Measurements from ENCODE around the gene RFFL.
A peak's percentile ranks its signal among the peaks of the same experiment; 100 is the strongest.
"Not testable (repeated sequence)": the region's sequence is repeated elsewhere in the genome, so short reads cannot be mapped to it uniquely, and the experiment has no call there.

RFFL gene

DNA sequence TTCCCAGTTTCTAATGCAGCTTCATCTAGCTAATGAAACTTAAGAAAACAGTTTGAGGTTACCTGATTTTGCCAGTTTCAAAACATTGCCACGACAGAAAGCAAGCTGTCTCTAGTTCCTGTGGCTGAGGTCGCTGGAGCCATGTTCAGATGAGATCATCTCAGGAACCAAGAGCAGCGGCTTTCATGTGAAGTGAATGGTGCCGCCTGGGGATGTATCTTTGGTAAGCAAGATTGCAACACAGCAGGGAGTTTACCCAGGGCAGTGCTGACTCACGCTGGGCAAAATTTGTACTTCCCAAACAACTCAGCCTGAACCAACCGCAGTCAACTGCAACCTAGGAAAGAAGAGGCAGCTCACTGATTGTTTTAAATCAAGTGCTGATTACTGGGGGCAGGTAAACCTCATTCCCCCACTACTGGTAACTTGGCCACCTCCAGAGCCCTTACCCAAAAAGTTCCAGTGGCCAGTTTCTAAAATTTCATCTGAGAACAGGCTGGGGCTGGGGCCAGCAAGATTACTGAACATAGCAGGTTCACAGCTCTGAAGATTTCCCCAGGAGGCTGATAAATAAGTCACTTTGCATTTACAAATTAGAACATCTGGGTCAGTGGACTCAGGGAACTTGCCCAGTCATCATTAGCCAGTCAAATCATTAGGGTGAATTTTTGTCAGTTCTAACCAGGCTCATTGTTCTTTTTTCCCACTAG is at the start of gene RFFL:
RFFL (minus strand) TSS at position 194 of the 710 bp plus-strand sequence. CDS start 37,154 bp downstream, outside the sequence.
- peak; percentile 56 for DNase-seq (ENCODE audit: low read depth)

DNA sequence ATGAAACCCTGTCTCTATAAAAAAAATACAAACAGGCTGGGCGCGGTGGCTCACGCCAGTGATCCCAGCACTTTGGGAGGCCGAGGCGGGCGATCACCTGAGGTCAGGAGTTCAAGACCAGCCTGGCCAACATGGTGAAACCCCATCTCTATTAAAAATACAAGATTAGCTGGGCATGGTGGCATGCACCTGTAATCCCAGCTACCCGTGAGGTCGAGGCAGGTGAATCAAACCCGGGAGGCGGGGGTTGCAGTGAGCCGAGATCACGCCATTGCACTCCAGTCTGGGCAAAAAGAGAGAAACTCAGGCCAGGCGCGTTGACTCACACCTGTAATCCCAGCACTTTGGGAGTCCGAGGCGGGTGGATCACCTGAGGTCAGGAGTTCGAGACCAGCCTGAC is 47.3 kb upstream of the RFFL start:
- not testable (repeated sequence) for DNase-seq (ENCODE audit: low read depth)

DNA sequence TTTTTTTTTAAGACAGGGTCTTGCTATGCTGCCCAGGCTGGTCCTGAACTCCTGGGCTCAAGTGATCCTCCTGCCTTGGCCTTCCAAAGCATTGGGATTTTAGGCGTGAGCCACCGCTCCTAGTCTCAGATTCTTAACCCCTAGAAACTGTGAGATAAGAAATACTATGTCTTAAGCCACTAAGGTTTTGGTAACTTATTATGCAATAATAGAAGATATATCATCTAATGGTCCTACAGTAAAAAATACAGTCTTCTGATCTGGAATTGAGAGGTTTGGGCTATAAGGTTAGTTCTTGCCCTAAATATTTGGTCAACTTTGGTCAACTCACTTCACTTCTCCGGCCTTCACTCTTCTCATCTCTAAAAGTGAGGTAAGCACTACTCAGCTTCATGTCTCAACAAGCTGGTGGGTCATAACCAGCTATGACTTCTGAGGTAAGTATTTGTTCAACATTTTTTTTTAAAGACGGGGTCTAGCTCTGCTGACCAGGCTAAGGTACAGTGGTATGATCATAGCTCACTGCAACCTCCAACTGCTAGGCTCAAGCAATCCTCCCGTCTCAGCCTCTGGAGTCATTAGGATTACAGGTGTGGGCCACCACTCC is 41.4 kb upstream of the RFFL start:
- DNase-seq (ENCODE audit: low read depth) = no peak

DNA sequence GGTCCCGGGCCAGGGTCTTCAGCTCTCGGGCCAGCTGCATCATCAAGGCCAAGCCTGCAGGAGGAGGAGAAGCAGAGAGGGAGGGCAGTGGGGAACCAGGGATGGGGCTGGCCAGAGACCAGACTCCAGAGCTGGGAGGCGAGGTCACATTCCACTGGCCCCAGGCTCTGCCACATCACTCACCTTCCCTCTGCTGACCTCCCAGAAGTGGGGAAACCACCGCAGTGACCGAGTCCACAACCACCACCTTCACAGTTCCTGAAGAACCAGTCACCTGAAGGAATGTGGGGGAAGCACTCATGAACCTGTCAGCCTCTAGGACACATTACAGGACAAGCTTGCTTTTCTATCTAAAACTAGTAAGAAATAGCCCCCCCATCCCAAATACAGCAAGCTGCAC is 39.8 kb upstream of the RFFL start:
- DNase-seq (ENCODE audit: low read depth) = no peak

GRCh38 chr17:35101725-35102124 is 38.2 kb upstream of the RFFL start:
- DNase-seq (ENCODE audit: low read depth) = no peak

- DNase-seq (ENCODE audit: low read depth) = no peak
These were observed 37.5 kb upstream of the RFFL start for GRCh38 chr17:35101036-35101435.

DNA sequence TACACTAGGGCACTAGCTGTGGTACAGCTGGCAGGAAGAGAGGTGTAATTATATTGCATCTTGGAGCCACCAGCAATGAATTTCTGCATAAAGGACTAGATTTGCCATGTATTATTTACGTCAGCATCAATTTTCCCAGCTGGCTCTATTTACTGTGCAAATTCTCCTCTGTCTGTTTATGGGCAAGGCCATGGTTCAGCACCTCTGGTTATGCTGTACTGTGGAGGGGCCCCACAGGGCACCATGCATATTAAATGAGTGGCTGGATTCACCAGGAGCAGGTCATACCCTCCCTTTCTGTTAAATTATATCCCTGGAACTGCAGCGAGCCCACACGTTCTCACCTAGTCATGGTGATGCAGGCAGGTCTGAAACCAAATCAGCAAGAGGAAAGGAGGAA is 36.4 kb upstream of the RFFL start:
- no peak for DNase-seq (ENCODE audit: low read depth)

GRCh38 chr17:35097776-35098175 is 34.3 kb upstream of the RFFL start:
- DNase-seq (ENCODE audit: low read depth) = no peak

DNA sequence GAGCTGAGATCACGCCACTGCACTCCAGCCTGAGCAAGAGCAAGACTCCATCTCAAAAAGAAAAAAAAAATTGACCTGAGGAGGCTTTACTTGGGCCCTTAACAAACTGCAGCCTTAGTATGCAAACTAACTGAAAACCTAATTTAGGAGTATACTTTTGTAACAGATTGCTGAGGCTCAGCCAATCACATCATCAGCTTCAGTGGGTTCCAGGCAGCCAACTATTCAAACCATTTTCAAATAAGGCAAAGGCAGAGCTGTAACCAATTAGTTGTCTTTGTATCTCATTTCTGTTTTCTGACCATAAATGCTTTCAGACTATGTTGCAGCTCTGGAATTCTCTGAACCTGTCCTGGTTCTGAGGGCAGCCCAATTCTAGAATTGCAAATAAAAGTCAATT is 32.2 kb upstream of the RFFL start:
- DNase-seq (ENCODE audit: low read depth) = no peak

GRCh38 chr17:35094902-35095301 is 31.4 kb upstream of the RFFL start:
- no peak for DNase-seq (ENCODE audit: low read depth)

- not testable (repeated sequence) for DNase-seq (ENCODE audit: low read depth)
These were observed 27.2 kb upstream of the RFFL start for GRCh38 chr17:35090707-35091106.

GRCh38 chr17:35089586-35090296 is 26.2 kb upstream of the RFFL start:
- DNase-seq (ENCODE audit: low read depth) = peak; percentile 3

- peak; percentile 77 for DNase-seq (ENCODE audit: low read depth)
These were observed 25.5 kb upstream of the RFFL start for GRCh38 chr17:35088881-35089585.

GRCh38 chr17:35088356-35088880 is 24.9 kb upstream of the RFFL start:
- no peak for DNase-seq (ENCODE audit: low read depth)

DNA sequence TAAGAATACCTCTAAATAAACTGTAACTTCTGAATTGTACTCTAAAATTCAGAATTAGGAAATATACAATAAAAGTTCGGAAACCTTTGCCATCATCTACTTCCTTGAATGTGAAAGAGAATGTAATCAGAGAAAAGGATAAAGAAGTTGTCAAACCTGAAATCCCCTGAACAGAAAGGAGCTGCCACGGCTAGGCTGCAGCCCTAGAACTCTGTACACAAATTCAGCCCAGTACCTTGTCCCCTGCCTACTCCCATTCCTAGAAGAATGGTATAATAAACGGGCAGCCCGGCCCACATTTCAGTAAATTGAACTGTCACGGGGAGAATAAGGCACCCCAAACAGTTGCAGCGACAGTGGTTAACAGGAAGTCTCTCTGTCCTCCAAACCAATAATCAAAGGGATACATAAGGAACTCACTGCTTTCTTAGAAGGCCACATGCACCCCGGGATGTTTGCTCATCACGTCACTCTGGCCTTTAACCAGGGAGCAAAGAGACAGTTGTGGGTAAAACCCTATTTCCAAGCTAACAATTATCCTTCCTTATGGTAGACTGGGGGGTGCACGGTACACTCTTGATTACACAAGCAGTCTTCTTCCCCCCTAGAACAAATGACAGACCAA is 24.3 kb upstream of the RFFL start:
- no peak for DNase-seq (ENCODE audit: low read depth)

DNA sequence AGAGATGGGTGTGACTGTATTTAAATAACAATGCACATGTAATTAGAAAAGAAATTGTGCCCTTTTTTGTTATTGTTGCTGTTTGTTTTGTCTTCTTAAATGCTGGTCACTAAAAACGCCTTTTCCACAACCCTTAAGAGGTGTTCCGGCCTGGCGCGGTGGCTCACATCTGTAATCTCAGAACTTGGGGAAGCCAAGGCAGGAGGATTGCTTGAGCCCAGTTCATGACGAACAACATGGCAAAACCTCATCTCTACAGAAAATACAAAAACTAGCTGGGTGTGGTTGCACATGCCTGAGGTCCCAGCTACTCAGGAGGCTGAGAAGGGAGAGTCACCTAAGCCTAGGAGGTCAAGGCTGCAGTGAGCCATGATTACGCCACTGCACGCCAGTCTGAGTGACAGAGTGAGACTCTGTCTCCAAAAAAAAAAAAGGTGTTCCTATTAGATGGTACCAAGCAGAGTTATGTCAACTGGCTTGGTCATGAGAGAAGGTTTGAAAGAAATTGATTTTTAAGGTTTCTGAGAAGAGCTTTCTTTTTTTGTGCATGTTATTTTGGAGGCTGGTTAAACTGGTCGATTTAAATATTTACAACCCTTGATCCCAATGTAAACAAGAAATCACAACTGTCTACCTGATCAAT is 23.5 kb upstream of the RFFL start:
- no peak for DNase-seq (ENCODE audit: low read depth)

- DNase-seq (ENCODE audit: low read depth) = no peak
These were observed 22.7 kb upstream of the RFFL start for GRCh38 chr17:35086164-35086563.

DNA sequence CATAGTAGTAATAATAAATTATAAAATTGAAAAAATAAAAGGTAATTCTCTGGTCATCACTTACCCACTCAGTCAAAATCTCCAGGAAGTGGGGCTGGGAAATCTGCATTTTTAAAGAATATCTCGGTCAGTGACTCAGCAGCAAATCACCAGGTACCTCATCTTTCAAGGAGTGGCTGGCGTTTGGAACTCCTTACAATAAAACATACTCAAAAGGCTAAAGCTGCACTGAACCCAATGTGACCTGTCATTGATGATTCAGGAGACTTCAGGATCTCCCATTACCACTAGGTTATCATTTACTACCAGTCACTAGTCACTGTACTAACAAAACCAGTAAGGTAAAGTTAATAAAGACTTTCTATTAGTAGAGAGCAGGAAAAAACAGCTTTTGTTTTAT is 21.5 kb upstream of the RFFL start:
- DNase-seq (ENCODE audit: low read depth) = no peak

DNA sequence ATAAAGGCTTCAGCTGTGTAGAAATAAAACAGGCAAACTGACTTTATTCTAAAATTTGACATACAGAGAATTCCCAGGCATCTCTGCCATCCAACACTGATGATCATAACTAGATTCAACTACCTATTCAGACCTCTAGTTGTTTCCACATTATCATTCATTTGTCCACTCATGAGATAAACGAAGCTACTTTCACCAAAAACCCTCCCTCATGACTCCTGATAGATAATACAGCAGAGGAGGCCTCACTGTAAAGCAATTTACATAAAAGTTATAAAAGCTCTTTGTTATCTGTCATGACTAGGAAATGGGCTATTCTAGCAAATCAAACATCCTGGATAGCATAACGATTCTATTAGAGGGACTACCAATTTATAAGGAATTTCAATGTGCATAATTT is 19.6 kb upstream of the RFFL start:
- no peak for DNase-seq (ENCODE audit: low read depth)

DNA sequence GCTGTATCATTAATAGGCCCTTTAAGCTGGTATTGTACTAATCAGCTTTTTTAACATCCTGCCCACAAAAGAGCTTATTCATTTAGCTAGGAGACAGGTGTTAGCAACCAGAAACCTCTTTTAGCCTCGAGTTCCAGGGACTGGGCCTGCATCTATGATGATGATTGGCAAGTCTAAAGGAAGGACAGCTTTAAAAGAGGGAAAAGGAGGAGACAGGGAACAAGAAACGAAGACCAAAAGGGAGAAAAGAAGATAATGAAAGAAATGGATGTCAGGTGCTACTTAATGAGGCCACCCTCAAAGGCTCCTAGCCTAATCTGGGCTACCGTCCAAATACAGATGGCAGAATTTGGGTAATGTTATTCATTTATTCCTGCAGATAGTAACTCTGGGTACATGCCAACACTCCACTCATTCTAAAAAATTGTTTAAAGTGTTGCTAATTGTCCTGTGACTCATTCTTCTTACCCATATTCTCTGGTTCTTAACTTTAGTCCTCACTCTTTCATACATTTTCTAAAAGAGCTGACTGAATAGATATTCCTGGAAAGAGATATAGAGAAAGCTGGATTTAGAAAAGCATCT is 18.7 kb upstream of the RFFL start:
- DNase-seq (ENCODE audit: low read depth) = no peak

GRCh38 chr17:35081638-35082037 is 18.1 kb upstream of the RFFL start:
- DNase-seq (ENCODE audit: low read depth) = no peak
